Tibial nerve (tissue), 4 donors: ENCODE results near the gene VSIR. TPM values are rescaled to one million over a fixed set of nuclear protein-coding genes. Genes with fewer than 3 reads are reported as not detected.
A peak's percentile ranks its signal among the peaks of the same experiment; 100 is the strongest.

ENCODE experiments used
- DNase-seq, 2 donors: peaks; one replicate each; pipeline ENCODE4 v3.0.0-alpha.2; 2019; ENCODE audit warnings: low spot score in 2 of 2
- H3K27ac ChIP-seq, 4 donors: fragments of 200-600 bp; sonication (generic) in 3 of 4; one replicate each; pipeline ENCODE4 v1.5.1; 2017 to 2019; ENCODE audit warnings: mild to moderate bottlenecking in 1 of 4
- H3K27me3 ChIP-seq, 2 donors: fragments of 200-600 bp; sonication (generic) in 1 of 2; one replicate each; pipeline versions ENCODE4 v1.5.1 to v1.6.0; 2017 to 2019
- H3K36me3 ChIP-seq, 3 donors: fragments of 200-600 bp; sonication (generic); one replicate each; pipeline ENCODE4 v1.5.1; 2018 to 2019
- H3K4me1 ChIP-seq, 4 donors: fragments of 200-600 bp; sonication (generic) in 3 of 4; one replicate each; pipeline ENCODE4 v1.5.1; 2017 to 2019
- H3K4me3 ChIP-seq, 4 donors: fragments of 200-600 bp; sonication (generic) in 3 of 4; one replicate each; pipeline ENCODE4 v1.5.1; 2017 to 2019; ENCODE audit warnings: mild to moderate bottlenecking in 1 of 4, moderate library complexity in 1 of 4
- H3K9me3 ChIP-seq, 4 donors: fragments of 200-600 bp; sonication (generic) in 3 of 4; one replicate each; pipeline ENCODE4 v1.5.1; 2017 to 2019
- EP300 ChIP-seq, 2 donors: sonication (generic); formaldehyde crosslinking; IDR thresholded peaks; one replicate each; pipeline ENCODE4 v1.6.1; 2017; ENCODE audit warnings: antibody characterized with exemption in 2 of 2, mild to moderate bottlenecking in 1 of 2
- POLR2A ChIP-seq, 2 donors: fragments of 450-650 bp; IDR thresholded peaks; one replicate each; pipeline ENCODE4 v1.6.1; 2017; ENCODE audit warnings: antibody characterized with exemption in 2 of 2, mild to moderate bottlenecking in 2 of 2, moderate library complexity in 2 of 2
- WGBS, 2 donors: methylation state at CpG; one replicate each; pipeline ENCODE4 v1.1.5; 2018; 5-methylcytosine and 5-hydroxymethylcytosine counted together
- total RNA-seq, 4 donors: library from RNA; depleted of rRNA; stranded (reverse); fragments of >200 nt; gene quantifications; one replicate each; pipeline ENCODE4 v1.1.0, GENCODE V29; 2016
- TF ChIP-seq, protein P1 (sequence below), 5 experiments: fragments of 200-600 bp in 3 of 5; fragments of 450-650 bp in 2 of 5; sonication (generic) in 3 of 5; IDR thresholded peaks; one replicate each; pipeline ENCODE4 v1.5.1; 2016 to 2019; ENCODE audit warnings: antibody characterized with exemption in 5 of 5, mild to moderate bottlenecking in 3 of 5, moderate library complexity in 2 of 5

Gene VSIR
- total RNA-seq, 4 donors from 2014 or later, result 133 to 227 (median 151) TPM

DNA sequence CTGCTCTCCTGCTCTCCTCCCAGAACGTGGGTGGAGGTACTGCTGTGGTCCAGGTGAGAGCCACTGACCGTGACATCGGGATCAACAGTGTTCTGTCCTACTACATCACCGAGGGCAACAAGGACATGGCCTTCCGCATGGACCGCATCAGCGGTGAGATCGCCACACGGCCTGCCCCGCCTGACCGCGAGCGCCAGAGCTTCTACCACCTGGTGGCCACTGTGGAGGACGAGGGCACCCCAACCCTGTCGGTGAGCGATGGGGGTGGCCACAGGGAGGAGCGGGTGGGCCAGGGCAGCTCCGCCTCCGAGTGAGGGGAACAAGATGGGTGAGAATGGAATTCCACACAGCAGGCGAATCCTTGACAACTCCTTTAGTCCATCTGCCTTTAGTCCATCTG is 31.6 kb downstream of the VSIR start:
- TF ChIP-seq EP300 (IDR thresholded peaks at IDR 0.05) (no peak), POLR2A (IDR thresholded peaks at IDR 0.05) (no peak)
- TF ChIP-seq, protein P1, sequence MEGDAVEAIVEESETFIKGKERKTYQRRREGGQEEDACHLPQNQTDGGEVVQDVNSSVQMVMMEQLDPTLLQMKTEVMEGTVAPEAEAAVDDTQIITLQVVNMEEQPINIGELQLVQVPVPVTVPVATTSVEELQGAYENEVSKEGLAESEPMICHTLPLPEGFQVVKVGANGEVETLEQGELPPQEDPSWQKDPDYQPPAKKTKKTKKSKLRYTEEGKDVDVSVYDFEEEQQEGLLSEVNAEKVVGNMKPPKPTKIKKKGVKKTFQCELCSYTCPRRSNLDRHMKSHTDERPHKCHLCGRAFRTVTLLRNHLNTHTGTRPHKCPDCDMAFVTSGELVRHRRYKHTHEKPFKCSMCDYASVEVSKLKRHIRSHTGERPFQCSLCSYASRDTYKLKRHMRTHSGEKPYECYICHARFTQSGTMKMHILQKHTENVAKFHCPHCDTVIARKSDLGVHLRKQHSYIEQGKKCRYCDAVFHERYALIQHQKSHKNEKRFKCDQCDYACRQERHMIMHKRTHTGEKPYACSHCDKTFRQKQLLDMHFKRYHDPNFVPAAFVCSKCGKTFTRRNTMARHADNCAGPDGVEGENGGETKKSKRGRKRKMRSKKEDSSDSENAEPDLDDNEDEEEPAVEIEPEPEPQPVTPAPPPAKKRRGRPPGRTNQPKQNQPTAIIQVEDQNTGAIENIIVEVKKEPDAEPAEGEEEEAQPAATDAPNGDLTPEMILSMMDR (IDR thresholded peaks at IDR 0.05), result no peak
- DNase-seq, result no peak
- no peak overlapping the region for H3K4me3 ChIP-seq
- no peaks in the 10 kb centered on the region for H3K27me3 ChIP-seq
- no peak overlapping the region for H3K27ac ChIP-seq
- 93 to 97% methylated on average over 20 of the region's 20 CpGs for WGBS, 2 donors
- H3K9me3 ChIP-seq, result peaks cover 0 to 7% (median 0%) of the 10 kb centered on the region in 4 donors
- H3K36me3 ChIP-seq, result peaks cover 0 to 14% (median 0%) of the 10 kb centered on the region in 3 donors
- H3K4me1 ChIP-seq, result peaks cover 0 to 54% (median 22%) of the 10 kb centered on the region in 4 donors

DNA sequence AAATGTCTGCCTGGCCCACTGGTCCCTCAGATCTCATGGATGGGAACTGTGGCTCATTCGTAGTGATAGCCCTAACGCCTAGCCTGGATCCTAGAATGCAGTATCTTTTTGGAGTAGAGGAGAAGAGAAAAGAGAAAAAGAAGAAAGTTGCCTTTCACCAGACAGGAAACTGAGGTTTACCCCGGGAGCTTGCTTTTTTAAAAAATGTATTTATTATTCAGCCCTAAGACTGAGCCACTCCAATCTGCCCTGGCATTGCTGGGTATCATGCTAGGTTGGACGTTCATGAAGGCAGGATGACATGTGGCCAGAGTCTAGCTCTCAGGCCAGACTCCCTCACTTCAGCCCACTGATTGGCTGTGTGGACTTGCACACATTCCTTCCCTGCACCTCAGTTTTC is 32.3 kb downstream of the VSIR start:
- Histone ChIP-seq H3K9me3 (peaks cover 0 to 7% (median 0%) of the 10 kb centered on the region in 4 donors), H3K36me3 (peaks cover 0 to 14% (median 0%) of the 10 kb centered on the region in 3 donors), H3K27ac (no peak overlapping the region), H3K4me1 (peaks cover 0 to 54% (median 20%) of the 10 kb centered on the region in 4 donors), H3K27me3 (no peaks in the 10 kb centered on the region), H3K4me3 (no peak overlapping the region)
- no peak for DNase-seq
- TF ChIP-seq EP300 (IDR thresholded peaks at IDR 0.05), result no peak
- no peak for TF ChIP-seq POLR2A (IDR thresholded peaks at IDR 0.05)
- TF ChIP-seq, protein P1 (IDR thresholded peaks at IDR 0.05), result no peak
- 59 to 74% methylated on average over 4 of the region's 4 CpGs for WGBS, 2 donors

DNA sequence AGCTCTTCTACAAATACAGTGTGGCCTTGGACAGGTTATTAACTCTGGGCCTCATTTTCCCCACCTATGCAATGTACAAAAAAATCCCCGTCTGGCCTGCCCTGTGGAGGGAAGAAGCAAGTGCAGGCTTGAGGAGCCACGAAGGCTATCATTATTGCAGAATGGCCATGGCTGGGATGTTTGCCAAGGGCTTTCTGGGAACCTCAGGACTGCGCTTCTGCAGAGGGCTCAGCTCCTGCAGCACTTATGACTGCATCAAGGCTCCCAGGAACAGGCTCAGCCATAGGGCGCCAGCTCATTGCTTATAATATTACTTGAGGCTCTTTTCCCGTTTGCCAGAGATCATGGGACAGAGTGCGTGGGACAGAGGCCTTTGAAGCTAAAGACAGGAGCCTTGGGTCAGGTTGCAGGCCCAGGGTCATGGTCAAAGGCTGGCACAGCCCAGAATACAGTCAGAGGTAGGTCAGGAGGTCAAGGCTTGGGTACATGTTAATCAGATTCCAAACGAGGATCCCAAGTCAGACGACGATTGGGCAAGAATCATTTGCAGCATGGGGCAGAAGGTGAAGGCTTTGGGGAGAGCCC is 33.2 kb downstream of the VSIR start:
- H3K27ac ChIP-seq, result no peak overlapping the region
- DNase-seq, result peak in 1 of 2 donors; percentile 61
- TF ChIP-seq, protein P1 (IDR thresholded peaks at IDR 0.05), result peak in 1 of 5 experiments; percentile 19
- no peak for TF ChIP-seq POLR2A (IDR thresholded peaks at IDR 0.05)
- no peak for TF ChIP-seq EP300 (IDR thresholded peaks at IDR 0.05)
- peaks cover 0 to 14% (median 0%) of the 10 kb centered on the region in 3 donors for H3K36me3 ChIP-seq
- no peaks in the 10 kb centered on the region for H3K27me3 ChIP-seq
- 35 to 43% methylated on average over 9 of the region's 9 CpGs for WGBS, 2 donors
- H3K4me3 ChIP-seq, result no peak overlapping the region
- peaks cover 0 to 52% (median 19%) of the 10 kb centered on the region in 4 donors for H3K4me1 ChIP-seq
- peaks cover 0 to 7% (median 0%) of the 10 kb centered on the region in 4 donors for H3K9me3 ChIP-seq

DNA sequence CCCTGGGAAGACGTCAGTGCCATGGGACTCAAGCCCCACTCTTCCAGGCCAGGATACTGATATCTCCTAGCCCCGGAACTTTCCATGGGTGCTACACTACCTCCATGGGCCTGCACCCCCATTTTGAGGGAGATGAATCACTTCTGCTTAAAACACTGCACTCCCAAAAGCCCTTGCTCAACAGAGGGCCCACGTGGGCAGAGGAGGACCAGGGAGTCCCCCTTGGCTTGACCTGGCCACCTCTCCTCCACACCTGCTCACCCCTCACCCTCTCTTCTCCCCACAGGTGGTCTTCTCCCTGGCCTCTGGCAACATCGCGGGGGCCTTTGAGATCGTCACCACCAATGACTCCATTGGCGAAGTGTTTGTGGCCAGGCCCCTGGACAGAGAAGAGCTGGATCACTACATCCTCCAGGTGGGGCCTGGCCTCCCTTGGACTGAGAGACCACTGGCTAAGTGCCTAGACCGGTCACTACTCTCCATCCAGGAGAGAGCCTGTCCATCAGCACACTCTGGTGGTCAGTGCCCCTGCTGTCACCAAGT is 33.9 kb downstream of the VSIR start:
- TF ChIP-seq, protein P1 (IDR thresholded peaks at IDR 0.05), result no peak
- no peak for TF ChIP-seq POLR2A (IDR thresholded peaks at IDR 0.05)
- 88 to 97% methylated on average over 5 to 8 of the region's 8 CpGs for WGBS, 2 donors
- Histone ChIP-seq H3K4me3 (no peak overlapping the region), H3K36me3 (peaks cover 0 to 14% (median 0%) of the 10 kb centered on the region in 3 donors), H3K4me1 (peaks cover 0 to 52% (median 20%) of the 10 kb centered on the region in 4 donors), H3K9me3 (peaks cover 0 to 7% (median 0%) of the 10 kb centered on the region in 4 donors), H3K27ac (no peak overlapping the region), H3K27me3 (no peaks in the 10 kb centered on the region)
- DNase-seq, result no peak

DNA sequence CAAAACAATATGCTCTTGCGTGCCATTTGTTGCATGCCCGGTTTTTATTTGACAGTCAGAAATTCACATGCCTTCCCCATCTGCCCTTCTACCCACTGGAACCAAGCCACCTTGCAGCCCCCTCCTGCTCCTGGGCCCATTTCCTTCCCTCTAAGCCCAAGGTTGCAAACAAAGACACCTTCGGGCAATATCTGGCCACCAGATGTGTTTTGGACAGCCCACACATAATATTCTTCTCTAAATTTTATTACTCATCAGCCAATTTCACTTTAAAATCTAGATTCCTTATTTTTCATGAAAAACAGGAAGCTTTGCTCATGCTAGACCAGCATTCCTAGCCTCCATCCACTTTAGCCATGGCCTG is 35.5 kb downstream of the VSIR start:
- peaks cover 0 to 12% (median 0%) of the 10 kb centered on the region in 3 donors for H3K36me3 ChIP-seq
- TF ChIP-seq, protein P1 (IDR thresholded peaks at IDR 0.05), result no peak
- no peak for TF ChIP-seq POLR2A (IDR thresholded peaks at IDR 0.05)

More for the DNA sequence above, 35.5 kb downstream of the VSIR start:
- H3K4me3 ChIP-seq, result no peak overlapping the region
- no peak for DNase-seq
- H3K4me1 ChIP-seq, result peaks cover 0 to 52% (median 20%) of the 10 kb centered on the region in 4 donors
- WGBS, 2 donors, result 67 to 69% methylated on average over 3 of the region's 3 CpGs
- H3K27ac ChIP-seq, result peak overlapping the region in 2 of 4 donors; percentile 50 to 74
- peaks cover 0 to 6% (median 0%) of the 10 kb centered on the region in 4 donors for H3K9me3 ChIP-seq
- H3K27me3 ChIP-seq, result no peaks in the 10 kb centered on the region
